Trophoblast cell (in vitro differentiated cells and primary cell): Measurements from ENCODE around the gene TOR4A.

Source experiments
- DNase-seq, 2 donors: peaks; one replicate each; pipeline ENCODE4 v3.0.0-alpha.2; 2016
- H2AFZ ChIP-seq: 2 replicates; pipeline ENCODE4 v1.6.1; 2013; ENCODE audit warnings: low read length, moderate library complexity, mild to moderate bottlenecking; ENCODE audit not compliant: insufficient read depth, poor library complexity
- H2AK5ac ChIP-seq: 2 replicates; pipeline ENCODE4 v1.6.1; 2013; ENCODE audit warnings: mild to moderate bottlenecking, low read length
- H2BK120ac ChIP-seq: 2 replicates; pipeline ENCODE4 v1.6.1; 2013; ENCODE audit warnings: low read length, mild to moderate bottlenecking, moderate library complexity; ENCODE audit not compliant: insufficient read depth, poor library complexity
- H2BK12ac ChIP-seq: 2 replicates; pipeline ENCODE4 v1.6.1; 2013; ENCODE audit warnings: mild to moderate bottlenecking, low read length, moderate library complexity
- H2BK5ac ChIP-seq: 2 replicates; pipeline ENCODE4 v1.6.1; 2013; ENCODE audit warnings: low read length, low read depth, moderate library complexity, mild to moderate bottlenecking; ENCODE audit not compliant: poor library complexity
- H3K14ac ChIP-seq: 2 replicates; pipeline ENCODE4 v1.6.1; 2013; ENCODE audit warnings: mild to moderate bottlenecking, low read length
- H3K18ac ChIP-seq: 2 replicates; pipeline ENCODE4 v1.6.1; 2013; ENCODE audit warnings: mild to moderate bottlenecking, low read length
- H3K23ac ChIP-seq: 2 replicates; pipeline ENCODE4 v1.6.1; 2013; ENCODE audit warnings: low read length
- H3K27ac ChIP-seq: 2 replicates; pipeline ENCODE4 v1.5.1; 2013; ENCODE audit warnings: low read depth, mild to moderate bottlenecking, inconsistent platforms, low read length, moderate library complexity
- H3K27me3 ChIP-seq: 2 replicates; pipeline ENCODE4 v1.6.1; 2013; ENCODE audit warnings: inconsistent platforms, mild to moderate bottlenecking, low read length, moderate library complexity; ENCODE audit not compliant: insufficient read depth
- H3K36me3 ChIP-seq, 2 experiments: 1 replicate in 1 of 2; 2 replicates in 1 of 2; pipeline ENCODE4 v1.6.1; 2013; ENCODE audit warnings: low read length in 2 of 2, mild to moderate bottlenecking in 2 of 2, moderate library complexity in 1 of 2; ENCODE audit not compliant: insufficient read depth in 2 of 2, control insufficient read depth in 1 of 2
- H3K4ac ChIP-seq: 2 replicates; pipeline ENCODE4 v1.6.1; 2013; ENCODE audit warnings: low read depth, mild to moderate bottlenecking, low read length, moderate library complexity
- H3K4me1 ChIP-seq, 2 experiments: 1 replicate in 1 of 2; 2 replicates in 1 of 2; pipeline ENCODE4 v1.6.1; 2013; ENCODE audit warnings: low read length in 2 of 2, mild to moderate bottlenecking in 2 of 2, moderate library complexity in 1 of 2; ENCODE audit not compliant: insufficient read depth in 2 of 2, control insufficient read depth in 1 of 2
- H3K4me2 ChIP-seq: 2 replicates; pipeline ENCODE4 v1.6.1; 2013; ENCODE audit warnings: inconsistent platforms, mild to moderate bottlenecking, low read length, moderate library complexity
- H3K4me3 ChIP-seq: 2 replicates; pipeline ENCODE4 v1.5.1; 2013; ENCODE audit warnings: mild to moderate bottlenecking, low read depth, low read length, inconsistent platforms
- H3K79me1 ChIP-seq: one replicate; pipeline ENCODE4 v1.6.1; 2013; ENCODE audit warnings: low read length
- H3K79me2 ChIP-seq: 2 replicates; pipeline ENCODE4 v1.6.1; 2013; ENCODE audit warnings: low read length, mild to moderate bottlenecking; ENCODE audit not compliant: control insufficient read depth, insufficient read depth, poor library complexity
- H3K9ac ChIP-seq: 2 replicates; pipeline ENCODE4 v1.6.1; 2013; ENCODE audit warnings: mild to moderate bottlenecking, low read length
- H3K9me3 ChIP-seq: 2 replicates; pipeline ENCODE4 v1.6.1; 2013; ENCODE audit warnings: low read depth, mild to moderate bottlenecking, control low read depth, inconsistent platforms, low read length; ENCODE audit not compliant: insufficient read depth
- H4K12ac ChIP-seq: 2 replicates; pipeline ENCODE4 v1.6.1; 2013; ENCODE audit warnings: low read depth, mild to moderate bottlenecking, low read length, moderate library complexity
- H4K8ac ChIP-seq: 2 replicates; pipeline ENCODE4 v1.6.1; 2013; ENCODE audit warnings: low read depth, mild to moderate bottlenecking, low read length, moderate library complexity
- H4K91ac ChIP-seq: one replicate; pipeline ENCODE4 v1.6.1; 2013; ENCODE audit warnings: low read depth, mild to moderate bottlenecking, low read length, moderate library complexity
- WGBS: extraction: QIAGEN DNeasy Blood & Tissue Kit; methylation state at CpG from one replicate; pipeline ENCODE4 v1.1.7; 2013; ENCODE audit warnings: missing lambda C conversion rate; ENCODE audit not compliant: insufficient read length, insufficient coverage; ENCODE audit errors: extremely low coverage; 5-methylcytosine and 5-hydroxymethylcytosine counted together

Gene TOR4A

DNA sequence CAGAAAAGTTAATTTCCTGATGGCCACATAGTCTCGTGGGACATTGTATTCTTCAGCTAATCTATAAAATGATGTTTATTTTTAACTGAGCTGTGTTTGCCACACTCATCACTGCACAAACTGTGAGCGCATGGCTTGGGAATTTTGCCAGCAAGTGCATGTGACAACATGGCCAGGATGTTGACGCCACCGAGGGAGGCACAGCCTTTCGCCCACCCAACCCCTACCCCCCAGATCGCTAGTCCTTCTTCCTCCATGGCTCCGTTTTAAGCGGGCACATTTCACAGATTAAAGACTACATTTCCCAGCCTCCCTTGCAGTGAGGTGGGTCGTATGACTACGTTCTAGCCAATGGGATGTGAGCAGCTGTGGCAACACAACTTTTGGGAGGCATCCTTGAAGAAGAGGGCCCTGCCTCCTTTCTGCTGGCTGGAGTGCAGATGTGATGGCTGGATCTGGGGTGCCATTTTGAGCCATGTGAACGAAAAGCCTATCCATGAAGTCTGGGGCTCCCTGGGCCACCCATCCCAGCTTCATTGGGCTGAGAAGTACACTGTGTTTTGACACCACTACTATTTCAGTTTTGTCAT lies 16.7 kb downstream of the TOR4A start:
- Histone ChIP-seq H4K91ac (no peak overlapping the region), H4K8ac (no peak overlapping the region), H3K18ac (no peak overlapping the region), H3K4me3 (no peak overlapping the region), H3K4me2 (no peak overlapping the region), H2BK5ac (no peak overlapping the region), H3K27me3 (peaks cover 5% of the 10 kb centered on the region), H2AFZ (no peak overlapping the region), H3K4me1 (peaks cover 3 to 13% of the 10 kb centered on the region in 2 experiments), H3K14ac (no peak overlapping the region), H3K36me3 (no peaks in the 10 kb centered on the region), H2BK12ac (no peak overlapping the region), H3K79me2 (no peaks in the 10 kb centered on the region), H3K27ac (no peak overlapping the region), H3K79me1 (no peaks in the 10 kb centered on the region), H3K9ac (no peak overlapping the region), H2BK120ac (no peak overlapping the region), H3K4ac (no peak overlapping the region), H4K12ac (no peak overlapping the region), H2AK5ac (no peak overlapping the region), H3K9me3 (peaks cover 8% of the 10 kb centered on the region), H3K23ac (no peak overlapping the region)
- no CpG with 5 or more reads among the region's 11 CpGs for WGBS
- DNase-seq = peak in 1 of 2 donors; percentile 27

GRCh38 chr9:137294681-137295237 lies 17.2 kb downstream of the TOR4A start:
- H2BK120ac ChIP-seq = no peak overlapping the region
- no peak overlapping the region for H3K9ac ChIP-seq
- H2AK5ac ChIP-seq = no peak overlapping the region
- H3K27ac ChIP-seq = no peak overlapping the region
- H3K4me1 ChIP-seq = peaks cover 3 to 13% of the 10 kb centered on the region in 2 experiments
- peaks cover 8% of the 10 kb centered on the region for H3K9me3 ChIP-seq
- no peak overlapping the region for H3K18ac ChIP-seq
- no peak overlapping the region for H4K8ac ChIP-seq
- no peak overlapping the region for H4K91ac ChIP-seq
- H3K79me2 ChIP-seq = no peaks in the 10 kb centered on the region
- no peak overlapping the region for H2BK5ac ChIP-seq
- H3K4ac ChIP-seq = no peak overlapping the region
- H3K79me1 ChIP-seq = no peaks in the 10 kb centered on the region
- no peak overlapping the region for H3K23ac ChIP-seq
- H2BK12ac ChIP-seq = no peak overlapping the region
- H3K27me3 ChIP-seq = peaks cover 7% of the 10 kb centered on the region
- peak in 1 of 2 donors; percentile 22 for DNase-seq
- no peak overlapping the region for H4K12ac ChIP-seq
- no peaks in the 10 kb centered on the region for H3K36me3 ChIP-seq
- H2AFZ ChIP-seq = no peak overlapping the region
- H3K14ac ChIP-seq = no peak overlapping the region
- no peak overlapping the region for H3K4me2 ChIP-seq
- WGBS = no CpG with 5 or more reads among the region's 35 CpGs
- no peak overlapping the region for H3K4me3 ChIP-seq

GRCh38 chr9:137295238-137295811 lies 17.8 kb downstream of the TOR4A start:
- no peak overlapping the region for H4K8ac ChIP-seq
- DNase-seq = peak in 1 of 2 donors; percentile 27
- H2BK120ac ChIP-seq = no peak overlapping the region
- H3K14ac ChIP-seq = no peak overlapping the region
- H3K79me1 ChIP-seq = no peaks in the 10 kb centered on the region
- H3K4me1 ChIP-seq = peaks cover 3 to 13% of the 10 kb centered on the region in 2 experiments
- no peak overlapping the region for H4K91ac ChIP-seq
- no peak overlapping the region for H3K4ac ChIP-seq
- H3K27ac ChIP-seq = no peak overlapping the region
- H3K79me2 ChIP-seq = no peaks in the 10 kb centered on the region
- no CpG with 5 or more reads among the region's 76 CpGs for WGBS
- no peak overlapping the region for H2AFZ ChIP-seq
- H2BK5ac ChIP-seq = no peak overlapping the region
- no peak overlapping the region for H3K9ac ChIP-seq
- H2BK12ac ChIP-seq = no peak overlapping the region
- no peak overlapping the region for H3K23ac ChIP-seq
- H4K12ac ChIP-seq = no peak overlapping the region
- no peak overlapping the region for H2AK5ac ChIP-seq
- peak overlapping the region; percentile 62 for H3K4me2 ChIP-seq
- peaks cover 7% of the 10 kb centered on the region for H3K27me3 ChIP-seq
- H3K4me3 ChIP-seq = no peak overlapping the region
- H3K18ac ChIP-seq = no peak overlapping the region
- no peaks in the 10 kb centered on the region for H3K36me3 ChIP-seq
- H3K9me3 ChIP-seq = peaks cover 8% of the 10 kb centered on the region

- Histone ChIP-seq H3K9me3 (peaks cover 8% of the 10 kb centered on the region), H2BK12ac (no peak overlapping the region), H3K23ac (no peak overlapping the region), H3K9ac (no peak overlapping the region), H3K14ac (no peak overlapping the region), H3K4ac (no peak overlapping the region), H3K4me3 (peak overlapping the region; percentile 14), H4K12ac (no peak overlapping the region), H2BK120ac (no peak overlapping the region), H2BK5ac (no peak overlapping the region), H2AFZ (no peak overlapping the region), H3K4me2 (peak overlapping the region; percentile 62), H3K27ac (no peak overlapping the region), H4K91ac (no peak overlapping the region), H3K4me1 (peaks cover 3 to 18% of the 10 kb centered on the region in 2 experiments), H3K79me2 (no peaks in the 10 kb centered on the region), H3K18ac (no peak overlapping the region), H2AK5ac (no peak overlapping the region), H3K79me1 (no peaks in the 10 kb centered on the region), H3K36me3 (no peaks in the 10 kb centered on the region), H3K27me3 (peaks cover 7% of the 10 kb centered on the region), H4K8ac (no peak overlapping the region)
- DNase-seq = no peak
- WGBS = no CpG with 5 or more reads among the region's 78 CpGs
These were observed 18.5 kb downstream of the TOR4A start for GRCh38 chr9:137295849-137296669.
